HTERT RPE-1 (cell line): ENCODE results near the gene MRM2.

ENCODE experiments used
- in situ Hi-C: fragments of 300-500 bp; cut with MboI; formaldehyde crosslinking; loops from 4 replicates; pipeline ENCODE4 v1.14.3; 2020; ENCODE audit warnings: low sequenced_read_pairs

MRM2 gene

DNA sequence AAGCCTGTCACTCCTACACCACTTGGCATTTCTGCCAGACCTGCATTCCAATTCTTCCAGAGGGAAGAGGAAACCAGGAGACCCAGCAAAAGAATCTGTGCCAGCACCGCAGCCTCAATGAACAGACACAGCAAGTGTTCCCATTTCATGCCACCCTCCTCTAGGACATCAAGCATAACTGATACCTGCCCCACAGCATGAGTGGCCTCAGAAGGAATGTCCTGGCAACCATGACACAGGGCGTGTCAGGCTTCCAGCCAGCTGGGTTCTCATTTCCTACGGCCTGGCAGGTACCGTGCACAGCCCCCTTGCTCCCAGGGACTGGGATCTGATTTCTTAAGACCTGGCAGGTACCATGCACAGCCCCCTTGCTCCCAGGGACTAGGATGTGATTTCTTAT, 17.1 kb downstream of the MRM2 start:
- in situ Hi-C loops = no loop called here

DNA sequence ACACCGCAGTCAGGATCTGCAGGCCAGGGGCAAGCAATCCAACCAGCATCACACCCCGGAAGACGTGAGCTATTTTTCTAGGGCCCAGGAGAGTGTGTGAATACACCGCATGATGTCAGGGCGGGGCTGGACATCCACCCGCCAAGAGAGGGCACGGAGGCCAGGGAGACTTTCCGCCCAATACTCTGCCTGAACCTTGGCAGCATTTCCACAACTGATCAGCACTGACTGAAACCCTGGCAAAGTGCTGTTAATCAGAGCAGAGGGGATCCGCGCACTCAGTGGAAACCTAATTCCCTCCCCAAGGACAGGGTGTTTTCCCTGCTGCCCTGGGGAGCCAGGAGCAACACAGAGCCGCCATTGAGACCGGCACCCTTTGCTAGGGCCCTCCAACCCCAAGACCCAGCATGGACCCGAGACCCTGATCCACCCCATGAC, 17.5 kb downstream of the MRM2 start:
- in situ Hi-C loops = no loop called here

DNA sequence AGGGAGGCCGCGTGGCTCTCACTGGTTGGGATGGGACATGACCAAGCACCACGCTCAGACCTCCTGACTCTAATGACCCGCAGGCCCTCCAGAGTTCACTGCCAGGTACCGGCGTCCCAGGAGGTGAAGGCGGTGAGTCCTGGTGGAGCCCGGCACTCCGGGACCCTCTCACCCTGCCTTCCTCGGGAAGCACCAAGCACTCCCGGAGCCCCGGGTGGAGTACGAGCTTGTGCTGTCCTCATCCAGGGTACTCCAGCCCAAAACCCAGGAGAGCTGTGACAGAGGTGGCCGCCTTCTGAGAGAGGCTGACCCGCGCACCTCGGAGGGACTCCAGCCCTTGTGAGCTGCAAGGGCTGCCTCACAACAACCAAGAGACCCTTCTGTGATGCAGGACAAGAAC, 18.7 kb downstream of the MRM2 start:
- in situ Hi-C loops = no loop called here

DNA sequence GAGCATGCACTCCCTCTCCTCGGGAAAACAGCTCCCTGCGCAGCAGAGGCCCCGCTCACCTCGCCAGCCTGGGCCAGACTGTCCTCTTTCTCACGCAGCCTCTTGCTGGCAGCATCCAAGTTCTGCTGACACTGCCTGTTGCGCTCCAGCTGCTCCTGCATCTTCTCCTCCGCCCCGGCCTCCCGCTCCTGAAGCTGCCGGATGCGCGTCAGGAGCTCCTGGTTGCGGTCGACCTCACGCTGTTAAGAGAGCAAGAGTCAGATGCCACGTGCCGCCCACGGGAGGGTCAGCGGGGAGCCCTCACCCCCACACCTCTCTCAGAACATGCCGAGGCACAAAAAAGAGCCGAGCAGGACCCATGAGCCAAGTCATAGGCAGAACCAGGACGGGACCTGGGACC, 19.5 kb downstream of the MRM2 start:
- in situ Hi-C loops = no loop called here

DNA sequence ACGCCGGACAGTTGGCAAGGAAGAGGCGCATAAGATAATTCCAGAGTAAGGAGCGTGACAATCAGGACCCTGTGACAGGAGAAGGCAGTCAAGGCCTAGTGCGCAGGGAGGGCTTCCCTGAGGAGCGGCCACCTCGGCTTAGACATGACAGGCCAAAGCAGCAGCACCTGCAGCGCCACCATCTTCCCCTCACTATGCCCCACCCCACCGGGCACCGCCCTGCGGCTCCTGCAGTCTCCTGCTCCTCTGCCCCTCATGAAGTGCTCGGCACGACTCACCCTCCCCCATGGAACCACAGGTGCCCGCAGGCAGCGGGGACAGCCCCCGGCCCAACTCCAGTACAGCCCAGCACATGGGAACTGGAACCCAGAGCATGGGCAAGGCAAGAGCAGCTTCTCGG, 21.1 kb downstream of the MRM2 start:
- in situ Hi-C loops = no loop called here

DNA sequence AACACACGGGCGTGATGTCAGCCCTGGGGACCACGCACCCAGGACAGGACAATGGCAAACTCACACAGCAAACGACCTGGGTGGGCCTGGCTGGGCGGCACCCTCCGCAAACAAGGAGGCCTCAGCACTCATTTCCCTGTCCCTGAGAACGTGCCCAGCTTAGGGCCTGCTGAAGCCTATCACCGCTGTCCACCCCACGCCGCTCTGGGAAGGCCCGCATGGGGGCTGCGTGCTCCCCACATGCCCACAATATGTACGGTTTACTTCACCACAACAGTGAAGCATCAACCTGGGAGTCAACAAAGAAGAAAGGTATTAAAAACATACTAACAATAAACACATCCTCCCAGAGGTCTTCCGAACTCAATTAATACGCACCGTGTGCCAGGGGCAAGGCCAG, 21.5 kb downstream of the MRM2 start:
- in situ Hi-C loops = no loop called here

DNA sequence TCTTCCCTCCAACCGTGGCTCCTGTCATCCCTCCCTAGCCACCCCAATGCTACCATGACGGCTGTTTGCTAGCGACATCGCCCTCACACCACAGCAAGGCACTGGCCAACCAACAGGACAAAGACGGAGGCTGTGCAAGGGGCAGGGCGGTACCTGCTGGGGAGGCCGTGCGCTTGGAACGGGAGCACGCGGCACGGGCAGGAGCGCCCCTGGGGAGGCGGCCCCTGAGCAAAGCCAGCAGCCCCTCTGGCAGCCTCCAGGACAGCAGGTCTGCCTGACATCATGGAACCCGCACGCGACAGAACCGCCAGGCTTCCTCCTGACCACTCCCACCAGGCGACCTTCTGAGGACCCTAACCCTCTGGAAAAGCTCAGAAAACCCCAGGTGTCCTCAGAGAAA, 22.0 kb downstream of the MRM2 start:
- in situ Hi-C loops = no loop called here

DNA sequence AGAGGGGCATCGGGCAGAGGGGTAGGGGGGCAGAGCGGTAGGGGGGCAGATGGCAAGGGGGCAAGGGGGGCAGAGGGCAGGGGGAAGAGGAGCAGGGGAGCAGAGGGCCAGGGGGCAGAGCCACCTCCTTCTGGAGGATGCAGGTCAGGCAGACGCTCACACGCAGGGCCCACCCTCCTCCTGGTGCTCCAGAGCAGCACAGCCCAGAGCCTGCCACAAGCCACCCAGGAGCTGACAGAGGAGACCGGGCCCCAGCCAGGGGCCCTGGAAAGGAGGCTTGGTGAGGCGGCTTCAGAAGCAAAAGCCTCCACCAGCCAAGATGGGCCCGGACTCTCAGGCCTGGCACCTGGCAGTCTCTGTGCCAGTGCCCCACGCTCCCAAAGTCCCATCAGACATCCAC, 22.4 kb downstream of the MRM2 start:
- in situ Hi-C loops = no loop called here

DNA sequence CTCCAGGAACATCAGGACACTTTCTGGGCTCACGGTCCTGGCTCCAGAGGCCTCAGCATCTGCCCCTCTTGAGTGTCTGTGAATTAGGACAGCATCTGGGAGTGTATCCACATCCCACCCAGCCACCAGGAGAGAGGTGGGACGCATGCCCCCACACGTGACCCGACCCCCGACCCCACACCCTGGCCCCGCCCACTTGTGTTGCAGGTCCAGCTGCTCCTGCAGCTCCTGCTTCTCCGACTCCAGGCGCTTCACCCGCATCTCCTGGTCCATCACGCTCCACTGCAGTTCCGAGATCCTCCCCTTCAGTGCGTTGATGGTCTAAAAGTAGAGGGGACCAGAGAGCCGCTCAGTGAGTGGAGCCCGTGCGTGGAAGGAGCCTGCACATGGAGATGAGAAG, 22.9 kb downstream of the MRM2 start:
- in situ Hi-C loops = no loop called here

DNA sequence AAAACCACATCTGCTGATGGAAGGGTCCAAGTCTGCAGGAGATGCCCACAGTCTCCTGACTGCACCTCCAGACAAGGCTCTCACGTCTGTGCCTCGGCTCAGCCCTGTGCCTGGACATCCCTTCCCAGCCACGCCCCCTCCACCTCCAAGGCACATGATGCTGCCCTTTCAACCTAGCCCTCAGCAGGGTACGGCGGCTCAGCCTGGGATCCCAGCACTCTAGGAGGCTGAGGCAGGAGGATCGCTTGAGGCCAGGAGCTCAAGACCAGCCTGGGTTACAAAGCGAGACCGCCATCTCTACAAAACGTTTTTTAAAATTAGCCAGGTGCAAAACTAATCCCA, 23.6 kb downstream of the MRM2 start:
- in situ Hi-C loops = no loop called here

DNA sequence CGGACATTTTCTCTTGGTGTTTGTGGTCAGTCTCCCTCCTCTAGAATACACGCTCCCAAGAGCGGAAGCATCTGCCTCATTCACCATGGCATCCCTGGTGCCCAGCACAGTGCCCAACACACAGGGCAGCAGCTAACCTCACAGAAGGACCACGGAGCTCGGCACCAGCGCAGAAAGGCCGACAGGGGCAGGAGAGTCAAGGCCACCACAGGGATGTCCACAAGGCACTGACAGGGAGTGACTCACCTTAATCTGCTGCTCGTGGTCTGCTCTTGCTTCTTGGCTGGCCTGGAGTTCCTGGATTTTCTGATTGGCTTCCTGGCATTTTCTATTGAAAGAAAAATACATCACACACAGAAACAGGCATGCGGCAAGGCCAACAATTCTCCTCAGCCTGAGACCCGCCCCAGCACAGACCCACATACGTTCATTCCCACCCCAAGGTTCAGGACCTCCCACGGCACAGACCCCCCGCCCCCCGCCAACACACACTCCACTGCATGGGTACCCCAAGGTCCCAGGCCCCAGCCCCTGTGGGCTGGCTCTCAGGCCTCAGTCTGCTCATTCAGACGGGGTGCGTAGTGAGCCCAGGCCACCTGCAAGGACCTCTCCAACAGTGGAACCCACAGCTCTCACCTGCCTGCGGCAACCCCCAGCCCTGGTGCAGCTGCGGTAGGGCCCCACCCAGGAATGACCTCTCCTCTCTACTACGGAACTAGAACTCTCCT, 24.1 kb downstream of the MRM2 start:
- in situ Hi-C loops = no loop called here

DNA sequence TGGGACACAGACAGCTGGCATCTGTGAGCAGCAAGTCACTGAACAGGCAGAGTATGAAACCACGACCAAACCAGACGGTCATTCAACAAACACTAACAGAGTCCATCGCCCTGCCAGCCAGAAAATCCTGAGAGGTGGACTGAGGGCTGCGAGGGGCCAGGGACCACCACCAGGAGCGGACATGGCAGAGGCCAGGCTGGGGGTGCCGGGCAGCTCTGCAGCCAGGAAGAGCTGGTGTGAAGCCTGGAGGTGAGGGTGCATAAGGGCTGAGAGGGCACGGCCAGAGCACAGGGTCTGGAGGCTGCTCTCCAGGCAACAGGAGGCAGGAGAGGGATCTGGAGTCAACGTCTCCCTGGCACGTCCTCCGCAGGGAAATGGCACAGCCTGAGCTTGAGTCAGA, 24.8 kb downstream of the MRM2 start:
- in situ Hi-C loops = no loop called here

DNA sequence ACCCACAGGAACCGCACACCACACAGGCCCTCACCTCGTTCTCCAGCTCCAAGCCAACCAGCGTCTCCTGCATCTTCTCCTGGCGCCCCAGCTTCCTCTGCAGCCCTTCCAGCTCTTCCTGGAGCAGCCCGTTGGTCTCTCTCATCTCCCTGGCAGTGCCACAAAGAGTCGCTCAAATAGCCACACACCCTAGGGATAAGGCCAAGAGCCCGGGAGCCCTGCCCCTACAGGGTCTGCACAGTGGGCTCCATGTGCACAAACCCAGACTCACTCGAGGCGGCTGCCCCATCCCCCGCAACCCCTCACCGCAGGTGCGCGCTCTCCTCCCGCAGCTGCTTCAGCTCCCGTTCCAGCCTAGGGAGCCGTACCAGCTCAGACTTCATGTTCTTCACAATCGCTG, 26.2 kb downstream of the MRM2 start:
- in situ Hi-C loops = no loop called here

DNA sequence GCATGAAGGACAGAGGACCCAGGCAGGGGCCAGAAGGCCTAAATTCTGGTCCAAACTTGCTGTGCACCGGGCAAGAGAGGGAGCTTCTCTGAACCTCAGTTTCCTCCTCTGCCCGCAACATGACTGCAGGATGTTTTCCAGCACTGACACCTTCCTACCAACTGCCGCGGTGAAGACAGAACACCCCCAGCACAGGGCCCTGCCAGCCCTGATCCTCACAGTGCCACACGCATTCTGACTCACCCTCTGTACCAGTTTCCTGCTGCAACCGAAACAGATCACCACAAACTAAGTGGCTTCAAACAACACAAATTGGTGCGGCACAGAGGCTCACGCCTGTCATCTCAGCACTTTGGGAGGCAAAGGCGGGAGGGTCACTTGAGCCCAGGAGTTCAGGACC, 27.4 kb downstream of the MRM2 start:
- in situ Hi-C loops = no loop called here

DNA sequence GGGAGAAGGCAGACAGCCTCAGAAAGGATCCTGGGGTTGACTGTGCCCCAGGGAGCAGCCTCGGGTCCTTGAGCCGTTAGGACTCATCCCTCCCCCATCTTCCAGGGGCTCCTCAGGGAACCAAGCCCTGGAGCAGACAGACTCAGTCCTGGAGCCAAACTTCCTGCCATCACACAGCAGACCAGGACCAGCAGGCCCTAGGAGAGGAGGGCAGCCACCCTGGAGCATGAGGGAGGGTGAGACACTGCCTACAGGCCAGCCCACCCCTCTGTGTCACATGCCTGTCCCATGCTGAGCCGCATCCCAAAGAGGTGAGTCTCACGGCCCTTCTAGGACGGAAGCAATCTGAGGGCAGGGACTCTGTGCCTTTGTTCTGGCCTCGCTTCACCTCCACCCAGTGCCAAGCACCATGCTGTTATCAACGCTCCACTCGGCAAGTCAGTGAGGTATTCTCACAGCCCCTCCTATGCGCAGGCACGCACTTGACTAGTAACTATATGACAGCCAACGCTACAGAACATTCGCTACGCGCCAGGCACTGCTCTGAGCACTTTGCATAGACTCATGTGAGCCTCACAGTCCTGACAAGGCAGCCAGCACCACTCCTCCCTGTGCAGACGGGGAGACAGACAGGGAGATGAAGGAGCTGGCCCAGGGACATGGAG, 28.3 kb downstream of the MRM2 start:
- in situ Hi-C loops = no loop called here

DNA sequence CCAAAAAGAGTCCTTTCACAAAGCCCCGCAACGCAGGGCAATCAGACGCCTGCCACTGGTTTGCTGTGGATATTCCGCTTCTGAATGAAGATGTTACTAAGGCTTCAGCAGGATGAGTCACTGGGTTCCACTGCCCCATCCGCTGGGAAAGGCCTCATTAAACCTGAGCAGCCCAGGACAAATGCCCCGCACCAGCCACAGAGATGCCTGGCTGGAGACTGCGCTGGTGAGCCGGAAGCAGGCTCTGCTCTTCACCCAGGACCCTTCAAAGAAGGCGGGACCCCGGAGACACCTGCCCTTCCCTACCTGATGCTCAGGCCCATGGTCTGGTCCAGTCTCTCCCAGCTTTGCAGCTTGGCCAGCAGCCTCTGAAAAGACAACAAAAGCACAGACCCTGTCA, 29.1 kb downstream of the MRM2 start:
- in situ Hi-C loops = no loop called here

DNA sequence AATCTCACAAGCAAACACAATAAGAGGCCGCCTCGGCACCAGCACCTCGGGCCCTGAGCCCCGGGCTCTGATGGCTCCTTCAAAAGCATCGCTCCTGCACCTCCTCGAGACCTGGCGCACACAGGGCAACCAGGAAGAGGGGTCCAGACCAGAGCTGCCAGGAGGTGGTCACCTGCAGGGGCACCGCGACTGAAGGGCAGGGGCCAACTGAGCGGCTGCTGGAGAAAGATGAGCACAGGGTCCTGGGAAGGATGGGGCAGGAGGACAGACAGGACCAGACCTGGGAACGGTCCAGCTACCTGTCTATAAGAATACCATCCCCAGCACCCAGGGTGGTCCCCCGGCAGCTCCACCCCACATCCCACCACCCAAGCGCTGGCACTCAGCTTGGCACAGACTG, 30.1 kb downstream of the MRM2 start:
- in situ Hi-C loops = no loop called here

DNA sequence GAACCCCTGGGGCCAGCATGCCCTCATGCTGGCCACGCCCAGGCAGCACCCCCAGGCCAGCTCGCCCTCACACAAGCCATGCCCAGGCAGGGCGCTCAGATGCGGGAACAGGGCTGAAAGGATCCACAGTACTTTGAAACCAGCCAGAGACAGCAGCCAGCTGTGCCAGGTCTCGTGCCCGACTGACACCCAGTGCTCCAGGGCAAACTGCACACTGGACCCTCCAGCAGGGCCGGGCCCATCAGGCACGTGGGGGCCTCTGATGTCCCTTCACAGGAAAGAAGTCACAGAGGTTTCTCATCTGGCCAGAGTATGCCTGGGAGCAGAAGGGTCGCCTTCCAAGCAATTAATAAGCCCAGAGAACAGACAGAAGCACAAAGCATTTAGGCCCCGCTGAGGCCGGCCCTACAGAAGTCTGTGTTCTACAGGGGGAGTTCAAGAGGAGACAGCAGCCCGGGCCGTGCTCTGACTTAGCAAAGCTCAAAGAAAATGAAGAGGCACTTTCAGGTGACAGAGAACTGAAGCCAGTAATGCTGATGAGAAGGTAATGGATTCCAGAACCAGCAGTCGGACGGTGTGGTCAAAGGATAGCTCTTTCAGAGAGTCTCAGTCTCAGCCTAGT, 30.6 kb downstream of the MRM2 start:
- in situ Hi-C loops = no loop called here

DNA sequence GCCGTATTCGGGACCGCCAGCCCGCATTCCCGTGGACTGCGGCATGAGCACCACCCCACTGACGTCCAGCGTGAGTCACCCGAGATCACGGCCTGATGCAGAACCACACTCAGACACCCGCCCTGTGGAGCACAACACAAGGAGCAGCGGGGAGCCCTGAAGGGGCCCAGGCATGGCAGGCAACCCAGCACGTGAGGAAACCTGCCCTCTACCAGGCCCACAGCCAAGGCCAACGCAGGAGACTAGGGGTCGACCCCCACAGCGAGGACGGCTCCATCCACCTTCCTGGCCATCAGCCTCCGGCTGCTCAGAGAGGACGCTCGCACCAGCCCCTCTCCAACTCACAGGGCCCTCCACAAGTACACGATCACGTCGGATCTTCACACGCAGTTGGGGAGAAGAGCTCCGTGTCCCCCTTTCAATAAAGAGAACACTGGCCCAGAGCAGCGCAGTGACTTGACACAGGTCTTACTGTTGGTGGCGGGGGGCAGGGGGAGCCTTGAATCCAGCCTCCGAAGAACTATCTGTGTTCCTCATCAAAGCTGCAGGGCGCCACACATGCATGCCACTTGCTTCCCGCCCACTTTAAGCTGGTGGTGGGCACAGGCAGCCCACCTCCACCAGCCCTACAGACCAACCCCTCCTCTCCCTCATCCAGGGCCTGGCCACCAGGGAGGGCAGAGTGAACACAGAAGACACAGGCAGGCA, 31.3 kb downstream of the MRM2 start:
- in situ Hi-C loops = no loop called here

DNA sequence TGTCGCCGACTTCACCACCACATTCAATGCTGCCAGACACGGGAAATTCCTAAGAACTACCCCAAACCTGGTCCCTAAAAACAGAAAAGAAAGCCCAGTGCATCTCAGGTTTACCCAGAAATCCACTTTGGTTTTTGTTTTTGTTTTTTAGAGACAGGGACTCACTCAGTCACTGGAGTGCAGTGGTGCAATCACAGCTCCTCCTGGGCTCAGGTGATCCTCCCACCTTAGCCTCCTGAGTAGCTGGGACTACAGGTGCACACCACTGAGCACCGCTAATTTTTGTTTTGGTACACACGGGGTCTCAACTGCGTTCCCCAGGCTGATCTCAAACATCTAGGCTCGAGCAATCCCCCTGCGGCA, 32.1 kb downstream of the MRM2 start:
- in situ Hi-C loops = no loop called here

DNA sequence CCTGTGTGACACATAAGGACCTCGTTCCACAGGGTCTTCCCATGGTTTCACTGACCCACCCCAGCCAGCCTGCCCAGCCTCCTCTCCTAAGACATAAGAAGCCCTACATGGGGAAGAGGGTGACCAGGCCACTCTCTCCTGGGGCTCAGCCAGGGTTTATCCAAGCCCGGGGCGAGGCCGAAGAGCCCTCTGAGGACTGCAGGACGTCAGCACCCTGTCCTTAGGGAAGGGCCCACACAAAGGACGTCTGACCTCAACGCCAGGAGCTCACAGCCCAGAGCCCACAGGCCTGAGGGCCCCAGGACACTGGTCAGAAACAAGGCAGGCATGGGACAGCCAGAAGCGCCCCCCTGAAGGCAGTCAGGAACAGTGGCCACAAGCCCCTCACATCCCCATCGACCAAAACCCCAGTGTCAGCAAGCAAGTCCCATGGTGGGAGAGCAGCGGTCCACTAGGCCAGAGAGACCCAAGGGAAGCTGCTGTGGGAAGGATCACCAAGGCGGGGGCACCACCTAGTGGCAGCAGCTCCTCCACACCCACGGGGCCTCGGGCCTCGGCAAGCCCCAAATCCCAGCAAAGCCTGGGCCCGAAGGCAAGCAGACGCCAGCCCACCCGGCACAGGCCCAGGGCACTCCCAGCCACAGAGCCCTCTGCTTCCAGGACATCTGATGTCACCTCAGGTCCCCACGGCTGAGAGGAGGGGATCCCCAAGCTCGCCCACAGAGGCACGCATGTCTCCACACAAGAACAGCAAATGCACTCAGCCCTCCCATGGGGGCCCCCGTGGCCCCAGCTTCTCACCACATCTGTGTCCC, 32.7 kb downstream of the MRM2 start:
- in situ Hi-C loops = no loop called here
